ENCODE results near the gene GPX3. TPM values are rescaled to one million over a fixed set of nuclear protein-coding genes. Genes with fewer than 3 reads are reported as not detected.
A peak's percentile ranks its signal among the peaks of the same experiment; 100 is the strongest.

GPX3 gene
- total and polyA plus RNA-seq, 2 experiments from 2014 or later, result 40.9 to 69.9 TPM

DNA sequence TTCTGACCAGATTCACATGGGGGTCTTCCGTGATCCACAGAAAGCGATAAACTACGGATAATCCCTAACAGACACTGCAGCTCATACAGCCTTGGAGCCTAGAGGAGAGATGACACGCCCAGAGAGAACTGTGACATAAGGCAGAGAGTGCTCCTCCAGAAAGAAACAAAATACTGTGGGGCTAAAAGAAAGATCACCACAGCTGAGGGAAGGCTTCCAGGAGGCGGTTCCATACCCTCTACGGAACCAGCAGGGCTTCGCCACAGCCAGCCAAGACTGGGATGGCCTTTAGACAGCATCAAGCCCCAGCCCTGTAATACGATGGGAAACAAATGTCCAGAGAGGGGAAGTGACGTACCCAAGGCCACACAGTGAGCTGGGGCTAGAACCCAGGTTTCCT lies 19.3 kb downstream of the GPX3 start:
- no peaks in the 10 kb centered on the region for H3K27me3 ChIP-seq
- H3K27ac ChIP-seq, result peak overlapping the region; percentile 73
- H3K4me2 ChIP-seq, result no peak overlapping the region
- TF ChIP-seq, protein P1, sequence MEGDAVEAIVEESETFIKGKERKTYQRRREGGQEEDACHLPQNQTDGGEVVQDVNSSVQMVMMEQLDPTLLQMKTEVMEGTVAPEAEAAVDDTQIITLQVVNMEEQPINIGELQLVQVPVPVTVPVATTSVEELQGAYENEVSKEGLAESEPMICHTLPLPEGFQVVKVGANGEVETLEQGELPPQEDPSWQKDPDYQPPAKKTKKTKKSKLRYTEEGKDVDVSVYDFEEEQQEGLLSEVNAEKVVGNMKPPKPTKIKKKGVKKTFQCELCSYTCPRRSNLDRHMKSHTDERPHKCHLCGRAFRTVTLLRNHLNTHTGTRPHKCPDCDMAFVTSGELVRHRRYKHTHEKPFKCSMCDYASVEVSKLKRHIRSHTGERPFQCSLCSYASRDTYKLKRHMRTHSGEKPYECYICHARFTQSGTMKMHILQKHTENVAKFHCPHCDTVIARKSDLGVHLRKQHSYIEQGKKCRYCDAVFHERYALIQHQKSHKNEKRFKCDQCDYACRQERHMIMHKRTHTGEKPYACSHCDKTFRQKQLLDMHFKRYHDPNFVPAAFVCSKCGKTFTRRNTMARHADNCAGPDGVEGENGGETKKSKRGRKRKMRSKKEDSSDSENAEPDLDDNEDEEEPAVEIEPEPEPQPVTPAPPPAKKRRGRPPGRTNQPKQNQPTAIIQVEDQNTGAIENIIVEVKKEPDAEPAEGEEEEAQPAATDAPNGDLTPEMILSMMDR (IDR thresholded peaks at IDR 0.05; ENCODE audit: poor library complexity), result no peak
- TF ChIP-seq EZH2 (IDR thresholded peaks at IDR 0.05; ENCODE audit: borderline replicate concordance) (no peak), EZH2phosphoT487 (IDR thresholded peaks at IDR 0.05; ENCODE audit: low read depth, severe bottlenecking, unreplicated experiment) (no peak)
- H3K79me2 ChIP-seq, result no peaks in the 10 kb centered on the region
- H3K4me3 ChIP-seq, result no peak overlapping the region
- no peaks in the 10 kb centered on the region for H3K9me2 ChIP-seq (replicated peaks; ENCODE audit: insufficient read depth)
- peaks cover 4% of the 10 kb centered on the region for H3K4me1 ChIP-seq (ENCODE audit: insufficient read depth)
- H2AFZ ChIP-seq, result no peak overlapping the region
- no peak for DNase-seq (ENCODE audit: low spot score)
- no peaks in the 10 kb centered on the region for H3K9me3 ChIP-seq (ENCODE audit: low read depth)
- no peaks in the 10 kb centered on the region for H3K36me3 ChIP-seq (replicated peaks; ENCODE audit: insufficient read depth, low read depth)
- WGBS (ENCODE audit: low lambda C conversion rate, missing lambda C conversion rate), result 92% methylated on average over 9 of the region's 9 CpGs
- H4K20me1 ChIP-seq (ENCODE audit: insufficient read depth, poor library complexity, severe bottlenecking), result no peaks in the 10 kb centered on the region

DNA sequence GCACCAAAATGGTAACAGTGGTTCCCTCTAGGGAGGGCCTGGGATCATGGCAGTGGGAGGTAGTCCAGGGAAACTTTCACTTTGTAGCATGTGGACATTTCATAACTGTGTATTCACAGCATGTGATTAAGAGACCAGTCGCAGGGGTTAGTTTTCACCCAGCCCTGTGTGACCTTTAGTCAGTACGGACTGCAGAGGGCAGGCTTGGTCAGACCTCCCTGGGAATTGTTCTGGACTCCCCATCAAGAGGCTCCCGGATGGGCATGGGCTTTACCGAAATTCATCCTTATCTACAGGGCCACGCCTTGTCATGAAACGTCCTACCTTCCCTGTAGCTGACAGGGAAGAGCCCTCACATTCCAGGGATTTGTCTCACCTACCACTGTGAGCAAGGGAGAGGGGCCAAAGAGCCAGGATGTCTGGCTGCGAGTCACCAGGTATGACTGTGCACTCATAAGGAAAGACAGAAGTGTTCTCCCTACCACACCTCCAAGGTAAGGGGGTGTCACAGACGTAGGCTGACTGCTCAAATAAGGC lies 19.9 kb downstream of the GPX3 start:
- Histone ChIP-seq H3K36me3 (replicated peaks; ENCODE audit: insufficient read depth, low read depth) (no peaks in the 10 kb centered on the region), H3K27me3 (no peaks in the 10 kb centered on the region), H3K4me2 (no peak overlapping the region), H3K4me3 (no peak overlapping the region), H3K9me3 (ENCODE audit: low read depth) (no peaks in the 10 kb centered on the region), H3K79me2 (no peaks in the 10 kb centered on the region), H3K4me1 (ENCODE audit: insufficient read depth) (peaks cover 4% of the 10 kb centered on the region), H3K9me2 (replicated peaks; ENCODE audit: insufficient read depth) (no peaks in the 10 kb centered on the region), H4K20me1 (ENCODE audit: insufficient read depth, poor library complexity, severe bottlenecking) (no peaks in the 10 kb centered on the region), H3K27ac (peak overlapping the region; percentile 73), H2AFZ (no peak overlapping the region)
- peak; percentile 51 for DNase-seq (ENCODE audit: low spot score)
- TF ChIP-seq EZH2 (IDR thresholded peaks at IDR 0.05; ENCODE audit: borderline replicate concordance) (no peak), EZH2phosphoT487 (IDR thresholded peaks at IDR 0.05; ENCODE audit: low read depth, severe bottlenecking, unreplicated experiment) (no peak)
- TF ChIP-seq, protein P1 (IDR thresholded peaks at IDR 0.05; ENCODE audit: poor library complexity), result no peak
- 72% methylated on average over 8 of the region's 8 CpGs for WGBS (ENCODE audit: low lambda C conversion rate, missing lambda C conversion rate)

- Histone ChIP-seq H3K36me3 (replicated peaks; ENCODE audit: insufficient read depth, low read depth) (no peaks in the 10 kb centered on the region), H3K4me2 (no peak overlapping the region), H2AFZ (no peak overlapping the region), H3K4me1 (ENCODE audit: insufficient read depth) (peaks cover 4% of the 10 kb centered on the region), H3K4me3 (no peak overlapping the region), H3K9me2 (replicated peaks; ENCODE audit: insufficient read depth) (no peaks in the 10 kb centered on the region), H3K79me2 (no peaks in the 10 kb centered on the region), H4K20me1 (ENCODE audit: insufficient read depth, poor library complexity, severe bottlenecking) (no peaks in the 10 kb centered on the region), H3K9me3 (ENCODE audit: low read depth) (no peaks in the 10 kb centered on the region), H3K27ac (no peak overlapping the region), H3K27me3 (no peaks in the 10 kb centered on the region)
- WGBS (ENCODE audit: low lambda C conversion rate, missing lambda C conversion rate), result 90% methylated on average over 11 of the region's 11 CpGs
- DNase-seq (ENCODE audit: low spot score), result no peak
- TF ChIP-seq EZH2 (IDR thresholded peaks at IDR 0.05; ENCODE audit: borderline replicate concordance) (no peak), EZH2phosphoT487 (IDR thresholded peaks at IDR 0.05; ENCODE audit: low read depth, severe bottlenecking, unreplicated experiment) (no peak)
- TF ChIP-seq, protein P1 (IDR thresholded peaks at IDR 0.05; ENCODE audit: poor library complexity), result no peak
These were observed 21.3 kb downstream of the GPX3 start for GRCh38 chr5:151041577-151042268.

All from hepatocyte (in vitro differentiated cells).